HepG2 (cell line): ENCODE results near the gene SOX9. TPM values are rescaled to one million over a fixed set of nuclear protein-coding genes. Genes with fewer than 3 reads are reported as not detected.

Experiments used
- ARHGAP35 ChIP-seq: sonication (generic); formaldehyde crosslinking; IDR thresholded peaks from 2 replicates; pipeline ENCODE4 v1.9.0; 2022; ENCODE audit warnings: mild to moderate bottlenecking, inconsistent platforms, moderate library complexity, missing genetic modification reagents, borderline replicate concordance
- CENPX ChIP-seq: sonication (generic); formaldehyde crosslinking; IDR thresholded peaks from 2 replicates; pipeline ENCODE4 v1.9.0; 2021; ENCODE audit warnings: mild to moderate bottlenecking, missing genetic modification reagents, moderate library complexity
- EEA1 ChIP-seq: sonication (generic); formaldehyde crosslinking; IDR thresholded peaks from 2 replicates; pipeline ENCODE4 v1.5.1; 2020; ENCODE audit warnings: mild to moderate bottlenecking, missing genetic modification reagents, borderline replicate concordance
- ESRRA ChIP-seq: sonication (generic); formaldehyde crosslinking; IDR thresholded peaks from 2 replicates; pipeline ENCODE4 v1.5.1; 2020; ENCODE audit warnings: mild to moderate bottlenecking, low read depth, missing genetic modification reagents
- GFI1 ChIP-seq: sonication (generic); formaldehyde crosslinking; IDR thresholded peaks from 2 replicates; pipeline ENCODE4 v1.5.0; 2020; ENCODE audit warnings: missing genetic modification reagents, mild to moderate bottlenecking, borderline replicate concordance
- PHB2 ChIP-seq: fragments of 450-650 bp; IDR thresholded peaks from 2 replicates; pipeline ENCODE4 v1.6.1; 2018; ENCODE audit not compliant: partially characterized antibody
- POLR2G ChIP-seq: fragments of 200-400 bp; formaldehyde crosslinking; IDR thresholded peaks from 2 replicates; pipeline ENCODE4 v1.6.1; 2018; ENCODE audit warnings: mild to moderate bottlenecking, low read depth, low read length, moderate library complexity
- SP1 ChIP-seq, 2 experiments: fragments of 450-650 bp in 1 of 2; sonication (generic) in 1 of 2; formaldehyde crosslinking in 1 of 2; IDR thresholded peaks; 2 replicates each; pipeline versions ENCODE4 v1.4.0 to v1.6.1; 2016 to 2020; ENCODE audit warnings: missing genetic modification reagents in 1 of 2
- SPEN ChIP-seq: sonication (generic); formaldehyde crosslinking; IDR thresholded peaks from 2 replicates; pipeline ENCODE4 v1.5.1; 2020; ENCODE audit warnings: low read depth, mild to moderate bottlenecking, missing genetic modification reagents
- polyA plus RNA-seq, 8 experiments: library from polyadenylated mRNA; depleted of rRNA in 3 of 8; stranded (reverse) in 7 of 8; unstranded in 1 of 8; fragments of >200 nt; fragmentation: Illumina TruSeq in 4 of 8; extraction: Trizol in 4 of 8; gene quantifications; 2 replicates each; pipeline versions ENCODE4 v1.2.1 to v1.2.3, GENCODE V29; 2011 to 2016; ENCODE audit warnings: low read depth in 4 of 8, missing spikeins in 1 of 8, mixed read lengths in 1 of 8; ENCODE audit not compliant: insufficient read depth in 1 of 8
- total RNA-seq, 5 experiments: library from RNA; depleted of rRNA; stranded (reverse); fragments of >200 nt; fragmentation: Illumina TruSeq; extraction: Trizol; gene quantifications; 2 replicates each; pipeline ENCODE4 v1.2.3, GENCODE V29; 2016; ENCODE audit warnings: low read depth in 1 of 5
- TF ChIP-seq, protein P1 (sequence below): sonication (generic); formaldehyde crosslinking; IDR thresholded peaks from 2 replicates; pipeline ENCODE4 v1.4.0; 2020; ENCODE audit warnings: low read depth, mild to moderate bottlenecking, missing genetic modification reagents
- TF ChIP-seq, protein P2 (sequence below): sonication (generic); formaldehyde crosslinking; conservative IDR thresholded peaks from 2 replicates; pipeline ENCODE4 v1.8.0; 2022; ENCODE audit warnings: mild to moderate bottlenecking, moderate library complexity, missing genetic modification reagents
- TF ChIP-seq, protein P3 (sequence below), 2 experiments: sonication (generic) in 1 of 2; formaldehyde crosslinking in 1 of 2; IDR thresholded peaks; 2 replicates each; pipeline versions ENCODE4 v1.4.0 to v1.6.1; 2016 to 2020; ENCODE audit warnings: borderline replicate concordance in 1 of 2, low read depth in 1 of 2, mild to moderate bottlenecking in 1 of 2, missing genetic modification reagents in 1 of 2
- TF ChIP-seq, protein P4 (sequence below): sonication (generic); formaldehyde crosslinking; IDR thresholded peaks from 2 replicates; pipeline ENCODE4 v1.8.0; 2022; ENCODE audit warnings: mild to moderate bottlenecking, missing genetic modification reagents, borderline replicate concordance
- TF ChIP-seq, protein P5 (sequence below): sonication (generic); formaldehyde crosslinking; IDR thresholded peaks from 2 replicates; pipeline ENCODE4 v1.5.0; 2020; ENCODE audit warnings: missing genetic modification reagents
- TF ChIP-seq, protein P6 (sequence below): sonication (generic); formaldehyde crosslinking; IDR thresholded peaks from 2 replicates; pipeline ENCODE4 v1.4.0; 2020; ENCODE audit warnings: missing genetic modification reagents

SOX9 gene
- total and polyA plus RNA-seq, 2 of the 13 experiments (the other 11 are each of a cell fraction or from before 2014, with no cell fraction given): 16.1 to 27.6 TPM

DNA sequence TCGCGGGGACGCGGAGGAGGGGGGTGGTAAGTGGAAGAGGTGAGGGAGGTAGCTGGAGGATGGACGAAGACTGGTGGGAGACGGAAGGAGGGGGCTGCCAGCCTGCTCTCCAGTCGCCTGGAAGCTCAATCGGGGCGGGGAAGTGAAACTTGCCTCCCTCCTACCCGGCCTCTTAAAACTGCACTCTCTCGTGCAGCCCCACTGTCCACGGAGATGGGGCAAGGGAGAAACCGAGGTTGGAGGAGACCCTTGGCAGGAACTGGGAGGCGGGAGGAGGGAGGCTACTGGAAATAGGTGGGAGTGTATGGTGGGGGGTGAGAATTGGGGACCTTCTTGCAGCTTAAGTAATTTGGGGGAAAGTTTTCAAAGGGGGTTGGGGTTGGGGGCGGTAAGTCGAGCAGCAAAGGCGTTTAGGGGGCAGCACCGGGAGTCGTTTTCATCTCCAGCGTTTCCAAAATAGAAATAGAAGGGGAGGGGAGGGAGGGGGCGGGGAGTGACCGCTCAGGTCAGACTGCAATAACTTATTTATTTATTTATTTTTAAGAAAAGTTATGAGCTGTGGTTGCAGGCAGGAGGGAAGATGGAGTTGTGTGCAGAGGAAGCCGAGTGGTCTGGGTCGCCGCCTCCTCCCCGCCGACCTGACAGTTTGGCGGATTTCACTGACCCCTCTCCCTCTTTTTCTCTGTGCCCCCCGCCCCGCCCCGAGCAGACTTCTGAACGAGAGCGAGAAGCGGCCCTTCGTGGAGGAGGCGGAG lies 1.4 kb downstream of the SOX9 start (continued):
- TF ChIP-seq, protein P1, sequence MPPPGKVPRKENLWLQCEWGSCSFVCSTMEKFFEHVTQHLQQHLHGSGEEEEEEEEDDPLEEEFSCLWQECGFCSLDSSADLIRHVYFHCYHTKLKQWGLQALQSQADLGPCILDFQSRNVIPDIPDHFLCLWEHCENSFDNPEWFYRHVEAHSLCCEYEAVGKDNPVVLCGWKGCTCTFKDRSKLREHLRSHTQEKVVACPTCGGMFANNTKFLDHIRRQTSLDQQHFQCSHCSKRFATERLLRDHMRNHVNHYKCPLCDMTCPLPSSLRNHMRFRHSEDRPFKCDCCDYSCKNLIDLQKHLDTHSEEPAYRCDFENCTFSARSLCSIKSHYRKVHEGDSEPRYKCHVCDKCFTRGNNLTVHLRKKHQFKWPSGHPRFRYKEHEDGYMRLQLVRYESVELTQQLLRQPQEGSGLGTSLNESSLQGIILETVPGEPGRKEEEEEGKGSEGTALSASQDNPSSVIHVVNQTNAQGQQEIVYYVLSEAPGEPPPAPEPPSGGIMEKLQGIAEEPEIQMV (CRISPR knock-in tag): no peak
- TF ChIP-seq SPEN: peak; percentile 14; the same call in 1 of the 2 replicates
- no peak for TF ChIP-seq PHB2
- TF ChIP-seq EEA1 (CRISPR knock-in tag): no peak
- TF ChIP-seq, protein P2, sequence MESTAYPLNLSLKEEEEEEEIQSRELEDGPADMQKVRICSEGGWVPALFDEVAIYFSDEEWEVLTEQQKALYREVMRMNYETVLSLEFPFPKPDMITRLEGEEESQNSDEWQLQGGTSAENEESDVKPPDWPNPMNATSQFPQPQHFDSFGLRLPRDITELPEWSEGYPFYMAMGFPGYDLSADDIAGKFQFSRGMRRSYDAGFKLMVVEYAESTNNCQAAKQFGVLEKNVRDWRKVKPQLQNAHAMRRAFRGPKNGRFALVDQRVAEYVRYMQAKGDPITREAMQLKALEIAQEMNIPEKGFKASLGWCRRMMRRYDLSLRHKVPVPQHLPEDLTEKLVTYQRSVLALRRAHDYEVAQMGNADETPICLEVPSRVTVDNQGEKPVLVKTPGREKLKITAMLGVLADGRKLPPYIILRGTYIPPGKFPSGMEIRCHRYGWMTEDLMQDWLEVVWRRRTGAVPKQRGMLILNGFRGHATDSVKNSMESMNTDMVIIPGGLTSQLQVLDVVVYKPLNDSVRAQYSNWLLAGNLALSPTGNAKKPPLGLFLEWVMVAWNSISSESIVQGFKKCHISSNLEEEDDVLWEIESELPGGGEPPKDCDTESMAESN (CRISPR knock-in tag): no peak; the same call in 1 of the 2 replicates
- TF ChIP-seq CENPX (CRISPR knock-in tag): no peak
- no peak for TF ChIP-seq SP1 (IDR thresholded peaks at IDR 0.05)
- no peak for TF ChIP-seq SP1 (CRISPR knock-in tag; IDR thresholded peaks at IDR 0.05)
- TF ChIP-seq GFI1 (CRISPR knock-in tag): 0 out of 2 replicates have a peak, but pooled peaks have one; percentile 2
- TF ChIP-seq, protein P3, sequence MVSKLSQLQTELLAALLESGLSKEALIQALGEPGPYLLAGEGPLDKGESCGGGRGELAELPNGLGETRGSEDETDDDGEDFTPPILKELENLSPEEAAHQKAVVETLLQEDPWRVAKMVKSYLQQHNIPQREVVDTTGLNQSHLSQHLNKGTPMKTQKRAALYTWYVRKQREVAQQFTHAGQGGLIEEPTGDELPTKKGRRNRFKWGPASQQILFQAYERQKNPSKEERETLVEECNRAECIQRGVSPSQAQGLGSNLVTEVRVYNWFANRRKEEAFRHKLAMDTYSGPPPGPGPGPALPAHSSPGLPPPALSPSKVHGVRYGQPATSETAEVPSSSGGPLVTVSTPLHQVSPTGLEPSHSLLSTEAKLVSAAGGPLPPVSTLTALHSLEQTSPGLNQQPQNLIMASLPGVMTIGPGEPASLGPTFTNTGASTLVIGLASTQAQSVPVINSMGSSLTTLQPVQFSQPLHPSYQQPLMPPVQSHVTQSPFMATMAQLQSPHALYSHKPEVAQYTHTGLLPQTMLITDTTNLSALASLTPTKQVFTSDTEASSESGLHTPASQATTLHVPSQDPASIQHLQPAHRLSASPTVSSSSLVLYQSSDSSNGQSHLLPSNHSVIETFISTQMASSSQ (IDR thresholded peaks at IDR 0.05; ENCODE audit: low read depth): 0 out of 2 replicates have a peak, but pooled peaks have one; percentile 16
- TF ChIP-seq, protein P3 (CRISPR knock-in tag; IDR thresholded peaks at IDR 0.05; ENCODE audit: borderline replicate concordance): no peak
- TF ChIP-seq POLR2G: peak; percentile 10; the same call in 1 of the 2 replicates
- TF ChIP-seq, protein P4, sequence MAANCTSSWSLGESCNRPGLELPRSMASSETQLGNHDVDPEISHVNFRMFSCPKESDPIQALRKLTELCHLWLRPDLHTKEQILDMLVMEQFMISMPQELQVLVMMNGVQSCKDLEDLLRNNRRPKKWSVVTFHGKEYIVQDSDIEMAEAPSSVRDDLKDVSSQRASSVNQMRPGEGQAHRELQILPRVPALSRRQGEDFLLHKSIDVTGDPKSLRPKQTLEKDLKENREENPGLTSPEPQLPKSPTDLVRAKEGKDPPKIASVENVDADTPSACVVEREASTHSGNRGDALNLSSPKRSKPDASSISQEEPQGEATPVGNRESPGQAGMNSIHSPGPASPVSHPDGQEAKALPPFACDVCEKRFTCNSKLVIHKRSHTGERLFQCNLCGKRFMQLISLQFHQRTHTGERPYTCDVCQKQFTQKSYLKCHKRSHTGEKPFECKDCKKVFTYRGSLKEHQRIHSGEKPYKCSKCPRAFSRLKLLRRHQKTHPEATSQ (CRISPR knock-in tag): no peak
- no peak for TF ChIP-seq ESRRA (CRISPR knock-in tag)
- TF ChIP-seq, protein P5, sequence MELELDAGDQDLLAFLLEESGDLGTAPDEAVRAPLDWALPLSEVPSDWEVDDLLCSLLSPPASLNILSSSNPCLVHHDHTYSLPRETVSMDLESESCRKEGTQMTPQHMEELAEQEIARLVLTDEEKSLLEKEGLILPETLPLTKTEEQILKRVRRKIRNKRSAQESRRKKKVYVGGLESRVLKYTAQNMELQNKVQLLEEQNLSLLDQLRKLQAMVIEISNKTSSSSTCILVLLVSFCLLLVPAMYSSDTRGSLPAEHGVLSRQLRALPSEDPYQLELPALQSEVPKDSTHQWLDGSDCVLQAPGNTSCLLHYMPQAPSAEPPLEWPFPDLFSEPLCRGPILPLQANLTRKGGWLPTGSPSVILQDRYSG (CRISPR knock-in tag): no peak
- no peak for TF ChIP-seq ARHGAP35 (CRISPR knock-in tag)
- TF ChIP-seq, protein P6, sequence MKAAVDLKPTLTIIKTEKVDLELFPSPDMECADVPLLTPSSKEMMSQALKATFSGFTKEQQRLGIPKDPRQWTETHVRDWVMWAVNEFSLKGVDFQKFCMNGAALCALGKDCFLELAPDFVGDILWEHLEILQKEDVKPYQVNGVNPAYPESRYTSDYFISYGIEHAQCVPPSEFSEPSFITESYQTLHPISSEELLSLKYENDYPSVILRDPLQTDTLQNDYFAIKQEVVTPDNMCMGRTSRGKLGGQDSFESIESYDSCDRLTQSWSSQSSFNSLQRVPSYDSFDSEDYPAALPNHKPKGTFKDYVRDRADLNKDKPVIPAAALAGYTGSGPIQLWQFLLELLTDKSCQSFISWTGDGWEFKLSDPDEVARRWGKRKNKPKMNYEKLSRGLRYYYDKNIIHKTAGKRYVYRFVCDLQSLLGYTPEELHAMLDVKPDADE (CRISPR knock-in tag): 0 out of 2 replicates have a peak, but pooled peaks have one; percentile 14
